Measurements from ENCODE around the gene OR5A2.
"Not testable (repeated sequence)": the region's sequence is repeated elsewhere in the genome, so short reads cannot be mapped to it uniquely, and the experiment has no call there.

Gene OR5A2

GRCh38 chr11:59448484-59448883 is 22.3 kb upstream of the OR5A2 start:
- Histone ChIP-seq H3K27me3 (replicated peaks; ENCODE audit: insufficient read depth, low read length) (no peaks in the 10 kb centered on the region), H3K27ac (ENCODE audit: low read length) (no peak overlapping the region), H3K79me2 (ENCODE audit: low read length) (no peaks in the 10 kb centered on the region), H3K4me1 (ENCODE audit: low read length) (no peaks in the 10 kb centered on the region), H3K4me3 (ENCODE audit: low read length) (no peak overlapping the region), H2AFZ (ENCODE audit: low read length) (no peak overlapping the region), H3K36me3 (replicated peaks; ENCODE audit: insufficient read depth, low read length) (no peaks in the 10 kb centered on the region), H3K9me3 (replicated peaks; ENCODE audit: insufficient read depth, low read length) (no peaks in the 10 kb centered on the region), H4K20me1 (ENCODE audit: insufficient read depth, low read length) (no peaks in the 10 kb centered on the region), H3K9ac (ENCODE audit: low read length) (no peak overlapping the region), H3F3A (ENCODE audit: insufficient read depth, low read length) (no peaks in the 10 kb centered on the region), H3K4me2 (ENCODE audit: low read depth, low read length) (no peak overlapping the region), H3K9me2 (replicated peaks; ENCODE audit: insufficient read depth, low read length) (no peaks in the 10 kb centered on the region)
- DNase-seq, result no peak
- TF ChIP-seq EZH2 (optimal IDR thresholded peaks at IDR 0.05; ENCODE audit: low read depth, low read length), result no peak
- no peak for TF ChIP-seq EZH2phosphoT487 (IDR thresholded peaks at IDR 0.05; ENCODE audit: low read length)
- TF ChIP-seq CTCF (IDR thresholded peaks at IDR 0.05; ENCODE audit: low read length), result no peak

- H3K4me1 ChIP-seq (ENCODE audit: low read length); H3K9me2 ChIP-seq (replicated peaks; ENCODE audit: insufficient read depth, low read length); H3K9ac ChIP-seq (ENCODE audit: low read length); H3K36me3 ChIP-seq (replicated peaks; ENCODE audit: insufficient read depth, low read length); H3K4me3 ChIP-seq (ENCODE audit: low read length); H3K9me3 ChIP-seq (replicated peaks; ENCODE audit: insufficient read depth, low read length); H4K20me1 ChIP-seq (ENCODE audit: insufficient read depth, low read length); H3K79me2 ChIP-seq (ENCODE audit: low read length); H3F3A ChIP-seq (ENCODE audit: insufficient read depth, low read length); DNase-seq; H3K27me3 ChIP-seq (replicated peaks; ENCODE audit: insufficient read depth, low read length); H3K4me2 ChIP-seq (ENCODE audit: low read depth, low read length); H2AFZ ChIP-seq (ENCODE audit: low read length); H3K27ac ChIP-seq (ENCODE audit: low read length): not testable (repeated sequence)
These were observed 19.4 kb upstream of the OR5A2 start for GRCh38 chr11:59445624-59446023.

- no peak for DNase-seq
- Histone ChIP-seq H2AFZ (ENCODE audit: low read length) (no peak overlapping the region), H3K9me3 (replicated peaks; ENCODE audit: insufficient read depth, low read length) (no peaks in the 10 kb centered on the region), H3K36me3 (replicated peaks; ENCODE audit: insufficient read depth, low read length) (no peaks in the 10 kb centered on the region), H3K4me3 (ENCODE audit: low read length) (no peak overlapping the region), H4K20me1 (ENCODE audit: insufficient read depth, low read length) (no peaks in the 10 kb centered on the region), H3K4me1 (ENCODE audit: low read length) (no peaks in the 10 kb centered on the region), H3K27ac (ENCODE audit: low read length) (no peak overlapping the region), H3K27me3 (replicated peaks; ENCODE audit: insufficient read depth, low read length) (no peaks in the 10 kb centered on the region), H3K79me2 (ENCODE audit: low read length) (no peaks in the 10 kb centered on the region), H3K9ac (ENCODE audit: low read length) (no peak overlapping the region), H3K9me2 (replicated peaks; ENCODE audit: insufficient read depth, low read length) (no peaks in the 10 kb centered on the region), H3K4me2 (ENCODE audit: low read depth, low read length) (no peak overlapping the region), H3F3A (ENCODE audit: insufficient read depth, low read length) (no peaks in the 10 kb centered on the region)
- TF ChIP-seq EZH2phosphoT487 (IDR thresholded peaks at IDR 0.05; ENCODE audit: low read length) (no peak), EZH2 (optimal IDR thresholded peaks at IDR 0.05; ENCODE audit: low read depth, low read length) (no peak), CTCF (IDR thresholded peaks at IDR 0.05; ENCODE audit: low read length) (no peak)
These were observed 11.6 kb upstream of the OR5A2 start for GRCh38 chr11:59437770-59438169.

- H3K9ac ChIP-seq (ENCODE audit: low read length), result no peak within 1 kb of the TSS
- H3K79me2 ChIP-seq (ENCODE audit: low read length), result no peaks in the 10 kb centered on the region
- no peaks in the 10 kb centered on the region for H3K27me3 ChIP-seq (replicated peaks; ENCODE audit: insufficient read depth, low read length)
- H2AFZ ChIP-seq (ENCODE audit: low read length), result no peak within 1 kb of the TSS
- no peak within 1 kb of the TSS for H3K4me3 ChIP-seq (ENCODE audit: low read length)
- H3K9me3 ChIP-seq (replicated peaks; ENCODE audit: insufficient read depth, low read length), result no peaks in the 10 kb centered on the region
- DNase-seq, result no peak
- no peaks in the 10 kb centered on the region for H3F3A ChIP-seq (ENCODE audit: insufficient read depth, low read length)
- no peaks in the 10 kb centered on the region for H3K36me3 ChIP-seq (replicated peaks; ENCODE audit: insufficient read depth, low read length)
- no peaks in the 10 kb centered on the region for H4K20me1 ChIP-seq (ENCODE audit: insufficient read depth, low read length)
- TF ChIP-seq EZH2 (optimal IDR thresholded peaks at IDR 0.05; ENCODE audit: low read depth, low read length) (no peak), EZH2phosphoT487 (IDR thresholded peaks at IDR 0.05; ENCODE audit: low read length) (no peak), CTCF (IDR thresholded peaks at IDR 0.05; ENCODE audit: low read length) (no peak)
- H3K27ac ChIP-seq (ENCODE audit: low read length), result no peak within 1 kb of the TSS
- no peaks in the 10 kb centered on the region for H3K4me1 ChIP-seq (ENCODE audit: low read length)
- H3K9me2 ChIP-seq (replicated peaks; ENCODE audit: insufficient read depth, low read length), result no peaks in the 10 kb centered on the region
- H3K4me2 ChIP-seq (ENCODE audit: low read depth, low read length), result no peak within 1 kb of the TSS
These were observed 10.0 kb upstream of the OR5A2 start, which contains the start of gene OR5A1 for GRCh38 chr11:59436169-59436568. TSS of gene OR5A1 (plus strand) at chr11:59436469. CDS start at chr11:59443169, 6,700 bp downstream.
